Right ventricle myocardium inferior (tissue), 1 donor: Measurements from ENCODE around the gene ZNF205. TPM values are rescaled to one million over a fixed set of nuclear protein-coding genes. Genes with fewer than 3 reads are reported as not detected.
"Not testable (repeated sequence)": the region's sequence is repeated elsewhere in the genome, so short reads cannot be mapped to it uniquely, and the experiment has no call there.

Experiments used
- ATAC-seq: fragments of 200-7000 bp; cut with Tn5 transposase; one replicate; pipeline ENCODE4 v1.9.1; 2020; ENCODE audit warnings: mild to moderate bottlenecking, moderate library complexity
- DNase-seq: peaks from one replicate; pipeline ENCODE4 v3.0.0; 2021; ENCODE audit errors: missing footprints
- intact Hi-C: fragments of 100-400 bp; cut with DNase I; formaldehyde crosslinking; loops from one replicate; pipeline ENCODE4 v1.11.0; 2022
- total RNA-seq: library from RNA; stranded (reverse); fragmentation: NEBNext Ultra II Directional; extraction: Animal tissue kit (Norgen Biotek cat#: 25700); gene quantifications from one replicate; pipeline ENCODE4 v1.2.1, GENCODE V29; 2021
- donor health status: DM: no; HTN: yes; CAD: no; lungs with severe emphysema.

Gene ZNF205
- total RNA-seq, 1 donor from 2014 or later: 7.4 TPM

GRCh38 chr16:3155972-3156371 lies 43.6 kb downstream of the ZNF205 start:
- ATAC-seq: no peak
- intact Hi-C loops: no loop called here
- DNase-seq: no peak

GRCh38 chr16:3157229-3158025 lies 45.0 kb downstream of the ZNF205 start:
- ATAC-seq: peak; percentile 9
- intact Hi-C loops: loop anchor here (2.0 kb wide), 1 partner anchor 23 kb away; the partner anchor contains the start of gene ZNF213
- DNase-seq: peak; percentile 66

- peak; percentile 64 for DNase-seq
- intact Hi-C loops: loop anchor here (2.0 kb wide), 1 partner anchor 23 kb away; the partner anchor contains the start of gene ZNF213
- peak; percentile 35 for ATAC-seq
Observed at GRCh38 chr16:3158026-3158509, 45.7 kb downstream of the ZNF205 start.

GRCh38 chr16:3158510-3159314 lies 46.3 kb downstream of the ZNF205 start:
- peak; percentile 90 for ATAC-seq
- intact Hi-C loops: loop anchor here (2.0 kb wide), 1 partner anchor 24 kb away; the partner anchor contains the start of gene ZNF213
- DNase-seq: peak; percentile 87

GRCh38 chr16:3161235-3162018 lies 49.0 kb downstream of the ZNF205 start:
- intact Hi-C loops: no loop called here
- no peak for ATAC-seq
- DNase-seq: no peak

- no peak for DNase-seq
- intact Hi-C loops: no loop called here
- ATAC-seq: no peak
Observed at GRCh38 chr16:3164121-3164991, 52.0 kb downstream of the ZNF205 start.

GRCh38 chr16:3165111-3165822 lies 52.9 kb downstream of the ZNF205 start:
- no peak for ATAC-seq
- no peak for DNase-seq
- intact Hi-C loops: loop anchor here (5.0 kb wide), 1 partner anchor 108 kb away; no protein-coding TSS in a partner anchor

- ATAC-seq: no peak
- intact Hi-C loops: loop anchor here (2.0 to 5.0 kb wide), 2 partner anchors 32 to 109 kb away; partner anchors contain the start of gene ZNF213
- no peak for DNase-seq
Observed at GRCh38 chr16:3166505-3166886, 54.1 kb downstream of the ZNF205 start.

GRCh38 chr16:3168729-3169128 lies 56.3 kb downstream of the ZNF205 start:
- DNase-seq, ATAC-seq: not testable (repeated sequence)
- intact Hi-C loops: loop anchor here (5.0 kb wide), 1 partner anchor 111 kb away; no protein-coding TSS in a partner anchor

Other genes with a start within 250 kb of the ZNF205 start
- gene FLYWCH2, start 229.4 kb upstream of the ZNF205 start, total RNA-seq: 31.3 TPM
- 34.5 TPM for gene FLYWCH1, start 200.7 kb upstream of the ZNF205 start, total RNA-seq
- not detected for gene KREMEN2, start 148.3 kb upstream of the ZNF205 start, total RNA-seq
- 11.4 TPM for gene PAQR4, start 143.2 kb upstream of the ZNF205 start, total RNA-seq
- 2.9 TPM for gene PKMYT1, start 132.1 kb upstream of the ZNF205 start, total RNA-seq
- gene CLDN9, start 99.7 kb upstream of the ZNF205 start, total RNA-seq: 0.32 TPM
- gene CLDN6, start 94.4 kb upstream of the ZNF205 start, total RNA-seq: not detected
- 42.8 TPM for gene TNFRSF12A, start 92.2 kb upstream of the ZNF205 start, total RNA-seq
- gene HCFC1R1, start 88.6 kb upstream of the ZNF205 start, total RNA-seq: 68.6 TPM
- gene THOC6, start 88.6 kb upstream of the ZNF205 start, total RNA-seq: 12.9 TPM
- gene BICDL2, start 75.6 kb upstream of the ZNF205 start, total RNA-seq: not detected
- 1.7 TPM for gene MMP25, start 66.0 kb upstream of the ZNF205 start, total RNA-seq
- 57.8 TPM for gene IL32, start 46.9 kb upstream of the ZNF205 start, total RNA-seq
- gene ZSCAN10, start 13.3 kb upstream of the ZNF205 start, total RNA-seq: not detected
- gene ZNF213, start 22.4 kb downstream of the ZNF205 start, total RNA-seq: 6.2 TPM
- gene OR1F1, start 75.6 kb downstream of the ZNF205 start, total RNA-seq: not detected
- gene ZNF200, start 122.6 kb downstream of the ZNF205 start, total RNA-seq: 5.1 TPM
- 1.1 TPM for gene MEFV, start 144.0 kb downstream of the ZNF205 start, total RNA-seq
- gene ZNF263, start 170.9 kb downstream of the ZNF205 start, total RNA-seq: 8.4 TPM
- gene TIGD7, start 192.8 kb downstream of the ZNF205 start, total RNA-seq: 8.4 TPM
- 19.0 TPM for gene ZNF75A, start 192.9 kb downstream of the ZNF205 start, total RNA-seq
- gene OR2C1, start 243.3 kb downstream of the ZNF205 start, total RNA-seq: not detected